NCI-H510A (cell line): ENCODE results near the gene ZBTB20.
"Not testable (repeated sequence)": the region's sequence is repeated elsewhere in the genome, so short reads cannot be mapped to it uniquely, and the experiment has no call there.

ENCODE experiments used
- DNase-seq: peaks from one replicate; lab custom pipeline; 2025; lab: John Stamatoyannopoulos, UW

Gene ZBTB20

GRCh38 chr3:114831861-114832260 lies 315.2 kb downstream of the ZBTB20 start:
- no peak for DNase-seq

GRCh38 chr3:114830652-114831051 lies 316.4 kb downstream of the ZBTB20 start:
- no peak for DNase-seq

GRCh38 chr3:114829783-114830182 lies 317.3 kb downstream of the ZBTB20 start:
- no peak for DNase-seq

- DNase-seq, result peak; percentile 11
Measured at GRCh38 chr3:114827495-114827894, 319.6 kb downstream of the ZBTB20 start.

GRCh38 chr3:114824014-114824413 lies 323.1 kb downstream of the ZBTB20 start:
- DNase-seq, result no peak

GRCh38 chr3:114823061-114823460 lies 324.0 kb downstream of the ZBTB20 start:
- DNase-seq, result no peak

- no peak for DNase-seq
Measured at GRCh38 chr3:114816052-114816451, 331.0 kb downstream of the ZBTB20 start.

GRCh38 chr3:114812541-114813238 lies 334.4 kb downstream of the ZBTB20 start:
- not testable (repeated sequence) for DNase-seq

GRCh38 chr3:114809668-114810413 lies 337.2 kb downstream of the ZBTB20 start:
- no peak for DNase-seq

- DNase-seq, result no peak
Measured at GRCh38 chr3:114804099-114804498, 343.0 kb downstream of the ZBTB20 start.

GRCh38 chr3:114803042-114803695 lies 343.9 kb downstream of the ZBTB20 start:
- no peak for DNase-seq

- no peak for DNase-seq
Measured at GRCh38 chr3:114800272-114801031, 346.6 kb downstream of the ZBTB20 start.

- no peak for DNase-seq
Measured at GRCh38 chr3:114799816-114800215, 347.3 kb downstream of the ZBTB20 start.

GRCh38 chr3:114796796-114797195 lies 350.3 kb downstream of the ZBTB20 start:
- DNase-seq, result no peak

- DNase-seq, result no peak
Measured at GRCh38 chr3:114794894-114795630, 352.0 kb downstream of the ZBTB20 start.

- DNase-seq, result no peak
Measured at GRCh38 chr3:114792159-114792918, 354.7 kb downstream of the ZBTB20 start.

GRCh38 chr3:114790752-114791151 lies 356.3 kb downstream of the ZBTB20 start:
- no peak for DNase-seq

GRCh38 chr3:114789803-114790202 lies 357.3 kb downstream of the ZBTB20 start:
- no peak for DNase-seq

- no peak for DNase-seq
Measured at GRCh38 chr3:114775395-114775794, 371.7 kb downstream of the ZBTB20 start.

- no peak for DNase-seq
Measured at GRCh38 chr3:114770874-114771273, 376.2 kb downstream of the ZBTB20 start.

GRCh38 chr3:114764056-114764492 lies 383.0 kb downstream of the ZBTB20 start:
- no peak for DNase-seq
